Spleen (tissue), 11 donors: ENCODE data around the gene WASL. TPM values are rescaled to one million over a fixed set of nuclear protein-coding genes. Genes with fewer than 3 reads are reported as not detected.

Experiments
- DNase-seq: peaks from one replicate; pipeline ENCODE4 v3.0.0-alpha.2; 2020
- H3K27ac ChIP-seq, 8 donors: fragments of 200-600 bp; sonication (generic) in 7 of 8; 1 replicate in 4 of 8; 2 replicates in 4 of 8; pipeline versions ENCODE4 v1.5.0 to v1.8.0; 2016 to 2021; ENCODE audit warnings: inconsistent platforms in 4 of 8, mild to moderate bottlenecking in 4 of 8, moderate library complexity in 1 of 8
- H3K27me3 ChIP-seq, 7 donors: fragments of 200-600 bp; sonication (generic) in 6 of 7; replicated peaks in 1 of 7; 1 replicate in 4 of 7; 2 replicates in 3 of 7; pipeline versions ENCODE4 v1.5.0 to v1.8.0; 2016 to 2021; ENCODE audit warnings: inconsistent platforms in 3 of 7, mild to moderate bottlenecking in 1 of 7
- H3K36me3 ChIP-seq, 6 donors: fragments of 200-600 bp; sonication (generic) in 5 of 6; 1 replicate in 4 of 6; 2 replicates in 2 of 6; pipeline versions ENCODE4 v1.5.0 to v1.8.0; 2016 to 2021; ENCODE audit warnings: inconsistent platforms in 2 of 6
- H3K4me1 ChIP-seq, 6 donors: fragments of 200-600 bp; sonication (generic) in 5 of 6; 1 replicate in 3 of 6; 2 replicates in 3 of 6; pipeline versions ENCODE4 v1.5.0 to v1.8.0; 2016 to 2021; ENCODE audit warnings: inconsistent platforms in 3 of 6
- H3K4me3 ChIP-seq, 8 donors: fragments of 200-600 bp; sonication (generic) in 7 of 8; 1 replicate in 4 of 8; 2 replicates in 4 of 8; pipeline versions ENCODE4 v1.5.0 to v1.8.0; 2016 to 2021; ENCODE audit warnings: inconsistent platforms in 4 of 8, mild to moderate bottlenecking in 4 of 8, moderate library complexity in 2 of 8
- H3K9me3 ChIP-seq, 8 donors: fragments of 200-600 bp; sonication (generic) in 7 of 8; 1 replicate in 4 of 8; 2 replicates in 4 of 8; pipeline versions ENCODE4 v1.5.0 to v1.8.0; 2016 to 2021; ENCODE audit warnings: inconsistent platforms in 4 of 8
- CTCF ChIP-seq, 11 experiments: fragments of 200-600 bp in 7 of 11; fragments of 450-650 bp in 4 of 11; sonication (generic) in 4 of 11; IDR thresholded peaks in 8 of 11; conservative IDR thresholded peaks in 3 of 11; 1 replicate in 7 of 11; 2 replicates in 4 of 11; pipeline versions ENCODE4 v1.4.0 to v1.8.0; 2016 to 2021; ENCODE audit warnings: antibody characterized with exemption in 11 of 11, inconsistent platforms in 4 of 11, mild to moderate bottlenecking in 1 of 11
- POLR2A ChIP-seq, 3 donors: fragments of 450-650 bp; IDR thresholded peaks; one replicate each; pipeline ENCODE4 v1.5.1; 2017; ENCODE audit warnings: antibody characterized with exemption in 3 of 3, mild to moderate bottlenecking in 1 of 3
- POLR2AphosphoS5 ChIP-seq, 3 donors: sonication (generic); formaldehyde crosslinking; IDR thresholded peaks; one replicate each; pipeline ENCODE4 v1.5.1; 2017; ENCODE audit warnings: antibody characterized with exemption in 3 of 3
- WGBS, 5 donors: extraction: QIAGEN DNeasy Blood & Tissue Kit in 3 of 5; methylation state at CpG; one replicate each; pipeline versions ENCODE4 v1.1.5 to v1.1.7; 2013 to 2018; 5-methylcytosine and 5-hydroxymethylcytosine counted together
- intact Hi-C: fragments of 100-400 bp; cut with DNase I; formaldehyde crosslinking; loops from one replicate; pipeline ENCODE4 v1.15.0; 2023; ENCODE audit warnings: low total_unique reads
- polyA plus RNA-seq, 3 donors: library from polyadenylated mRNA; stranded (reverse); fragments of 200-250 nt; gene quantifications; one replicate each; pipeline ENCODE4 v1.2.1, GENCODE V29; 2013
- total RNA-seq, 7 donors: library from RNA; depleted of rRNA in 3 of 7; stranded (reverse); fragments of >200 nt in 3 of 7; fragmentation: NEBNext Ultra II Directional in 4 of 7; extraction: Animal tissue kit (Norgen Biotek cat#: 25700) in 4 of 7; gene quantifications; one replicate each; pipeline versions ENCODE4 v1.1.0 to v1.2.1, GENCODE V29; 2016 to 2021
- donor health status: healthy with polysubstance abuse.
- donor health status: DM: no; HTN: no; CAD: no; lungs with moderate emphysema.
- donor health status: DM: no; HTN: no; CAD: no.
- donor health status: Bipolar disorder and iron deficiency.
- donor health status: healthy.
- donor health status: DM: no; HTN: no; CAD: no.
- donor health status: DM: yes; HTN: yes; CAD: no.

Gene WASL
- total and polyA plus RNA-seq, 10 donors, result 5.3 to 31.0 (median 26.3) TPM

DNA sequence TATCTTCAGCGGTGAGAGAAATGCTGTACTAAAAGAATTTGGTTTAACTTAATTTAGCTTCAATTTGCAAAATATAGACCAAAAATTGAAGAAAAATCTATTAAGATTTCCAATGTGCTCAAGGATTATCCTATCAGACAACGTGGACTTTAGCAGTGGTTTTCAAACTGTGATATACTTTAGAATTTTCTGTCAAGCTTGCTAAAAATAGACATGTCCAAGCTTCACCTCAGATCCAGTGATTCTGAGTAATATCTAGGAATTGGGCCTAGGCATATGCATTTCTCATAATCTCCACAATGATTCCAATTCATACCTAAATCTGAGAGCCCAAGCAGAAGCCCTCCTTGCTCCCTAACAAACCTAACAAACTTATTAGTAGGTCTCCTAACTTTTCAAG, 3.4 kb downstream of the WASL start:
- DNase-seq, result no peak
- H3K9me3 ChIP-seq, result no peaks in the 10 kb centered on the region
- H3K4me3 ChIP-seq, result peak overlapping the region in 2 of 8 donors; percentile 86 to 87
- 62 to 78% (median 67%) methylated on average over 2 of the region's 2 CpGs for WGBS, 5 donors
- intact Hi-C loops, result no loop called here
- peak overlapping the region in 1 of 8 donors; percentile 20 for H3K27ac ChIP-seq
- TF ChIP-seq POLR2AphosphoS5 (IDR thresholded peaks at IDR 0.05) (no peak), CTCF (IDR thresholded peaks at IDR 0.05 in 8 of 11, conservative IDR thresholded peaks at IDR 0.05 in 3 of 11) (no peak), POLR2A (IDR thresholded peaks at IDR 0.05) (no peak)
- H3K4me1 ChIP-seq, result peaks cover 40 to 86% (median 74%) of the 10 kb centered on the region in 6 donors
- H3K36me3 ChIP-seq, result no peaks in the 10 kb centered on the region
- H3K27me3 ChIP-seq, result no peaks in the 10 kb centered on the region

- H3K4me3 ChIP-seq, result no peak overlapping the region
- H3K4me1 ChIP-seq, result peaks cover 30 to 75% (median 64%) of the 10 kb centered on the region in 6 donors
- intact Hi-C loops, result no loop called here
- no peak for DNase-seq
- no peaks in the 10 kb centered on the region for H3K36me3 ChIP-seq
- no peaks in the 10 kb centered on the region for H3K27me3 ChIP-seq
- H3K9me3 ChIP-seq, result no peaks in the 10 kb centered on the region
- TF ChIP-seq POLR2AphosphoS5 (IDR thresholded peaks at IDR 0.05) (no peak), CTCF (IDR thresholded peaks at IDR 0.05 in 8 of 11, conservative IDR thresholded peaks at IDR 0.05 in 3 of 11) (no peak), POLR2A (IDR thresholded peaks at IDR 0.05) (no peak)
- H3K27ac ChIP-seq, result no peak overlapping the region
- 81 to 97% (median 89%) methylated on average over 1 of the region's 1 CpG for WGBS, 5 donors
Measured at GRCh38 chr7:123744416-123744815, 4.4 kb downstream of the WASL start.

DNA sequence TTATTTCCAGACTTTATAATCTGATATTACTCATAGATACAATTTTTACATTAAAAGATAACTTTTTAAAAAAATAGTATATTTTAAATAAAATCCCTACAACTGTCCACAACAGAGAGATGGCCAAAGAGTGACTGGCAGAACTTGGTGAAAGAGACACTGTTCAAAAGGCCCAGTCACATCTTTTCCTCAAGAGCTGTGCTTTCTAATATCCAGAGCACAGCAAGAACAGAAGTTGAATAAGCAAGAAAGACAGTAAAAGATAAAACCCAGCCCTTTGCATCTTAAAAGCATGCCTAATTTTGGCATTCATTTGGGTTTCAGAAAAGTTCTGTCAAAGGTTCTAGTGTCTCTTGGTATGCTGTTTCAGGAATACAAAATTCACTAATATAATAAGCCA, 6.9 kb downstream of the WASL start:
- peaks cover 27 to 62% (median 52%) of the 10 kb centered on the region in 6 donors for H3K4me1 ChIP-seq
- H3K27me3 ChIP-seq, result no peaks in the 10 kb centered on the region
- H3K27ac ChIP-seq, result no peak overlapping the region
- intact Hi-C loops, result no loop called here
- H3K36me3 ChIP-seq, result no peaks in the 10 kb centered on the region
- peaks cover 0 to 6% (median 3%) of the 10 kb centered on the region in 8 donors for H3K9me3 ChIP-seq
- TF ChIP-seq CTCF (IDR thresholded peaks at IDR 0.05 in 8 of 11, conservative IDR thresholded peaks at IDR 0.05 in 3 of 11) (no peak), POLR2AphosphoS5 (IDR thresholded peaks at IDR 0.05) (no peak), POLR2A (IDR thresholded peaks at IDR 0.05) (no peak)
- no peak for DNase-seq
- no peak overlapping the region for H3K4me3 ChIP-seq

DNA sequence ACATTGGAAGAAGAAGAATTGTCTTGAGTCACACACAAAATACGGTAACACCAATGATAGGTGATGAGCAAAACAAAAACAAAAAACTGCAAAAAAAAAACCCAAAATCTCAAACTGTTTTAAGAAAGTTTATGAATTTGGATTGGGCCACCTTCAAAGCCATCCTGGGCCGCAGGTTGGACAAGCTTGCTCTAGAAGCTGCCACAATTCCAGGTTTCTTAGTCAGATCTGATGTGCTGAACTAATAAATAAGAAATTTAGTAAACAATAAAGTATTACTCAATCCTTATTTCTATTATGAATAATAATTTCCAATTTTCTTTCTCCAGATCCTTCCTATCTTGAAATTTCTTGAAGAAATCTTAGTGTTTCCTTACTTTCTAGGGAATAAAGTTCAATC, 10.0 kb downstream of the WASL start:
- H3K4me3 ChIP-seq, result no peak overlapping the region
- no peak overlapping the region for H3K27ac ChIP-seq
- intact Hi-C loops, result no loop called here
- WGBS, 5 donors, result 91 to 100% (median 96%) methylated on average over 2 of the region's 2 CpGs
- no peak for DNase-seq
- H3K27me3 ChIP-seq, result no peaks in the 10 kb centered on the region
- H3K4me1 ChIP-seq, result peaks cover under 1 to 31% (median 21%) of the 10 kb centered on the region in 6 donors
- peaks cover 0 to 36% (median 30%) of the 10 kb centered on the region in 8 donors for H3K9me3 ChIP-seq
- no peaks in the 10 kb centered on the region for H3K36me3 ChIP-seq
- TF ChIP-seq POLR2A (IDR thresholded peaks at IDR 0.05) (no peak), CTCF (IDR thresholded peaks at IDR 0.05 in 8 of 11, conservative IDR thresholded peaks at IDR 0.05 in 3 of 11) (no peak), POLR2AphosphoS5 (IDR thresholded peaks at IDR 0.05) (no peak)
